Measurements from ENCODE around the gene TRAF6.

Gene TRAF6

GRCh38 chr11:36456156-36456555 is 53.9 kb downstream of the TRAF6 start:
- DNase-seq = no peak

DNA sequence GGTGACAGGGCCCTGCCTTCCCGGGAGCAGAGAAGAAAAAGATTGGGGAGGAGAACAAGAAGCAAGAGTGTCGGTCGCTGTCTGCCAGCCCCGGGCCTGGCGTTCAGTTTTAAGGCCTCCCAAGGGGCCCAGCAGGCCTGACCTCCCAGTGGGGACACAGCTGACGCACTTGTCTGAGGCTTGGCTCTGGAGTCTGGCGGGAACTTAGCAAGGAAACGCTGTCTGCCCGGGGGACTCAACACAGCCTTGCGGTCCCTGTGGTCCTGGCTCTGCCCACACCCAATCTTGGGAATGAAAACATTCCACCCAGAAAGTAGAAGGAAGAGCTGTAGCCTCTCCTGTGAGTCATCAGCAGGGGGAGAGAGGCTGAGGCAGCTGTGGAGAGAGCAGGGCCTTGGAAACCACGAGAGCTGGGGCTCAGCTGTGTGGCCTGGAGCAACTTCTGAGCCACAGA is 54.4 kb downstream of the TRAF6 start:
- no peak for DNase-seq

DNA sequence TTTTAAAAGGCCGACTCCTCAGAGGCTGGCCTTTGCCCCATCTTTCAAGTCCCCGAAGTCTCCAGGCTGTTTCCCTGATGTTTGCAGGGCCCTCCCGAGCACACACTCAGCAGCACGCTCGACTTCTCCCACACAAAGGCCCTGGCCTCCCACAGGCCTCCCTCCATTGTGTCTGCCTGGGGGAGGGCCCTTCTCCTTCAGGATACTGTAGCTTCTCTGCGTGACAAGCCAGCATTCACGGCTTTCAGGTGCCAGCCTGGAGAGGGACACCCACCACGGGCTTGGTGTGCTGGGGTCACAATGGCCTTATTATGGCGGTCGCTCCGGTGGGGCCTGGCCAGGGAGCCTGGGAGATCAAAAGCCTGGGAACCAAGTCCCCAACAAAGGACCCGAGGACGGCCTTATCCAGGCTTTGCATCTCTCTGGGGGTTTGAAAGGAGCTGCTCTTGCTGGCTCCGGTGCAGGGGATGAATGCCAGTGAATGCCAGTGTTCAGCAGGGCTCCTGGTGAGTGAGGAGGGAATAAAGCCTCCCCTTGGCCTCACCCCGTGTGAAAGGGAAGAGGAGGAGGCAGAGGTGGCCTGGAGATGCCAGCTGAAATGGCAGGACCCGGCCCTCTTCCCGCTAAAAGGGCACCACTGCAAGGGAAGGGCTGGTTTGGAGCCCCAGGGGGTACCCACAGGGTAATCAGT is 55.0 kb downstream of the TRAF6 start:
- DNase-seq = no peak

DNA sequence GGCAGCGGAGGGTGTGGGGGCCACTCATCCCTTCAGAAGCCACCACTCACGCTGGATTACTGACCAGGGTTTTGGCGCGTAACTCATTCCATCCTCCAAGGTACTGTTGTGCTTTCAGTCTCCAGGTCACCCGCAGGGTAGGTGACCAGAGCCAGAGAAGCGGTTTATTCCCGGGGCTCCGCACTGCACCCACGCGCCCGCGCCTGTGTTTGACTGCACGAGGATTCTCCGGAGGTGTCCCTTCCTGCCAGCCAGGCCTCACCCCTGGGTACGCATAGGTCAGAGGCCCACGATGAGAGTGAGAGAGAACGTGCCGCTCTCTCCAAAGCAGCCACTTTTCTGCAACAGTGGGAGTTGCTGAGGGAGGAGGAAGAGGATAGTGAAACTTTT is 55.5 kb downstream of the TRAF6 start:
- no peak for DNase-seq

DNA sequence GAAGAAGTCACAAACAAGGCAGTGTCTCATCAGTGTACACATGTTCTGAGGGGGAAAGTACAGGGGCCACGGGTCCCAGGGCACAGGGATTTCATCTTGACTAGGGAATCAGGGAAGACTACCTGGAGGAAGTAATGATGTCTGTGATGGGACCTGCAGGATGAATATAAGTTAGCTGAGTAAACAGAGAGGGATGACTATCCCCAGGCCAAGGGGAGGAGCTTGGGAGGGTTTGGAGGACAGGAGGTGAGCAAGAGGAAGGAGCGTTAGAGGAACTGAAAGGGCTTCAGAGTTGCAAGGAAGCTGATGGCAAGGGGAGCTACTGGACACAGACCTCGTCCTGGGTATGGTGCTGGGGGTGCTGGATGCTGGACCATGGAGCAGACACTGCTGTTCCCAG is 56.4 kb downstream of the TRAF6 start:
- no peak for DNase-seq

DNA sequence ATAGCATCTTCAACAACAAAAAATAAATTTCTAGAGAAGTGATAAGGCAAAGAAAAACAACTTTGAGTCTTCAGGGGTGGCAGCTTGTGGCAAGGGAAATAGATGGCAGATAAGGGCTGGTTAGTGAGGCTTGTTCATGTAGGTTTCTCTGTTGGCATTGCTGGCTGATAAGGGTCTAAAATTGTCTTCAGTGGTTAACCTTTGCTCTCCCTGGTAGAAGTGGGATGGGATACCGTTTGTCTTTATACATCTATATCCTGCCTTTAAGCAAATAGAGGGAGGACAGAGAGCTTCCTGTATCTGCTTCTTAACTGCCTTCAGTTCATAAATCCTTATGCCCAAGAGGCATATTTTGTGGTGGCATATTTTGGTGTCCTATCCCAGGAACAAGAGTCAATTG is 57.1 kb downstream of the TRAF6 start:
- no peak for DNase-seq

DNA sequence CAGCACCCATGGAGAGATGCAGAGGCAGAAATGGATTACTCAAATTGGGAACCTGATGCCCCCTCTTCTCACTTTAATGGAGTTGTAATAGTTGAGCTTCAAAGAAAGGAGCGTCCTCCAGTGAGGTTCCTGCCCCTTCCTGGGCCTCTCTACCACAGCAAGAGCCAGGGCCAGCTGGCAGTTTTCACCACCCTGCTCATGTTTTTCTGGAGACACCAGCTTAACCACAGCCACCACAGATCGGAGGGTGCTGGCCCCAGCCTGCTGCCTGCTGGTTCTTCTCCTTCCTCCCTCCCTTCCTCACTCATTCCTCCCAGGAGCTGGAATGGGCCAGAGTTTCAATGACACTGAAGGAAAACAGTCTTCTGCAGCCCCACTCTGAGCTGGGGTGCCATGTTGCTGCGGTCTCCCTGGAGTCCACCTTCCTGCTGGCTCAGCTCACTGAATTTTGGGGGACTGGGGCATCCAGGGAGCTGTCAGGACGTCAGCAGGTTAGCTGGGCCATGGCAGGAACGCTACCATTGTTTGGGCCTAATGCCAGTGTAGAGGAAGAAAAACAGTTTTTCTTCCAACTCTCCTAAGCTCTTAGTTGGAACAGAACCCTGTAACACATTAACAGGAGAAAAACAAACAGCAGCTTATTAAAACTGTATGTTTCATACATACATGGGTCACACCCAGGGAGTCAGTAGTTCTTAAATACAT is 57.7 kb downstream of the TRAF6 start:
- no peak for DNase-seq

GRCh38 chr11:36451681-36452080 is 58.4 kb downstream of the TRAF6 start:
- DNase-seq = no peak

GRCh38 chr11:36451045-36451444 is 59.0 kb downstream of the TRAF6 start:
- no peak for DNase-seq

DNA sequence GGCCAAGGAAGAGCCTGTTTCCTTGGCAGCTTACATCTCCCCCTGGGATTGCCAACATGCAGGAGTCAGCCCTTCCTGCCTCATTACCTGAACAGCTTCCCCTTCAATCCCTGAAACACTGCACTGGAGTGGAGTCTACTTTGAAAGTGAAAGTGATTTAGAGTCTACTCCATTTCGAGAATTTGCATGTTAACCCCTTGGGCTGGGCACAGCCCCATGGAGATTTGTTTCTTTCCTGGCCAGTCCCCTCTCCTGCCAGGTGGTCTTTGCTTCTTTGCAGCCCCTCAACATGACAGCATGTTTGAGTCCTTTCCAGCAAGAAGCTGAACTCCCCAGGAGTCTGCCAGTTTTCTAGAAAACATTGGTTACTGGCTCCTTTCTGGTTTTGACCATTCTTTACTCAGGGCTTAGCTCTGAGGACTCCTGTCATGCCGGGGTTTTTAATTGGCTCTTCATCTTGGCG is 59.9 kb downstream of the TRAF6 start:
- DNase-seq = no peak

DNA sequence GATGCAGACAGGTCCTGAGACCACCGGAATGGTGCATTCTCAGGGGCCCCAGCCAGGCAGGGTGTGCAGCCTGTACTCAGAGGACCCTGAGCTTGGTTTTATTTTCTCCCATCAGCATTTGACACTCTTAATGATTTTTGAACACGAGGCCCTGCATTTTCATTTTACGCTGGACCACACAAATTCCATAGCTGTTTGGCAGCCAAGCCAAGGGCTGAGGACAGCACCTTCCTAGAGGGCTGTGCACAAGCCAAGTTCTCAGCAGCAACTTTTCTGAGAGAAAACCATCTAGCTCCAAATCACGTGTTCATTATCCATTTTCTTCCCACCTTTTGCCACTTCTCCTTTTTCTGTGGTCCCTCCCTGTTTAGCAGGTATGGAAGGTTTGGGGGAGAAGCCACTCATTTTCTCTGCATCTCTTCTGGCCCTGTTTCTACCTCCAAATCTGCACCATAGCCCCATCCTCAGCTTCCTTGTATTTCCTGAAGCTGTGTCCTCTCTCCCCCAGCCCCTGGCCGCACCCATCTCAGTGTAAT is 60.4 kb downstream of the TRAF6 start:
- DNase-seq = no peak

- DNase-seq = no peak
Observed at GRCh38 chr11:36447947-36448346, 62.1 kb downstream of the TRAF6 start.

DNA sequence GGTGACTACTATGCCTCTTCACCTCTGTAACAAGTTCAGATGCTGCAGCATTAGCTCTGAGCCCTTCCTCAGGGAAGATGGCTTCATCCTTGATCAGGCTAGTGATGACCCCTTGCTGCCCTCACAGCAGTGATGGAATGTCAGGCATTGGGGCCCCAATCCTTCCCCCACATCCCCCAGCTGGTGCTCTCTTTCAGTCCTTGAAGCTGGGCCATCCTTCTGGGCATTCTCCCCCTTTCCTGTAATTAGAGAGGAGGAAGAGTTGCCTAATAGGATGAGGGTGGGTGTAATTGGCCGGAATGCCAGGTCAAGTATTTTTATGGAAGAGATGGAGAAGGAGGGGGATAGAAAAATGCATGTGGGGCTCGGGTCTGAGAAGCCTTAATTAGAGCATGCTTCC is 62.6 kb downstream of the TRAF6 start:
- DNase-seq = no peak

DNA sequence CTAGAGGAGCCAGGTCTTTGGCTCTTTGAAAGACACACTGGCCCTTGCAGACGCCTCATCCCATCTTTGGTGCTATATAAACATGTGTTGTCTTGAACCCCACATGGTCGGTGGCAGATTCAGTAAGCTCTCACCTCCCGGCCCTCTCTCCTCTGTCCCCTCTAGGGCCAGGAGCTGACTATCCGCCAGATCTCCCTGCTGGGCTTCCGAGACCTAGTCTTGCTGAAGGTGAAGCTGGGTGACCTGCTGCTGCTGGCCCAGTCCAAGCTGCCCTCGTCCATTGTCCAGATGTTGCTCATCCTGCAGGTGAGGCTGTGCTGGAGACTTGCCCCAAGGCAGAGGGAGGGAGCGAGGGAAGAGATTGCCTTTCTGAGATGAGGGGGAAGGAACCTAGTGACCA is 63.9 kb downstream of the TRAF6 start:
- no peak for DNase-seq

DNA sequence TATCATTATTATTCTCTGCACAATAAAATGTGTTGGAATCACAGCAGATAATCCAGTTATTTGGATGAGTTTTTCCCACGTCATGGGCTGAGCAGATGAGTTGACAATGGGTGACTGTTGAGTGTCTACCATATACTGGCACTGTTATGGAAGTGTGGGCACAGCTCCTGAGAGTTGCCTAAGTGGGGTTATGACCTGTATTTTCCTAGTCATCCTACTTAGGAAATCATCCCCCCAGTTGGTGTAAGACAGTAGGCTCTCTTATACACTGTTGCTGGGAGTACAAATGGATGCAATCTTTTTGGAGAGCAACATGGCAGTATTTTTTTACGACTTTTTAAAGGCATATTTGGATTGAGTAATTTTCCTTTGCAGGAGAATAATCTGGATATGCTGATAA is 66.4 kb downstream of the TRAF6 start:
- no peak for DNase-seq

GRCh38 chr11:36441610-36442208 is 68.4 kb downstream of the TRAF6 start:
- no peak for DNase-seq

- DNase-seq = no peak
Observed at GRCh38 chr11:36438126-36438525, 71.9 kb downstream of the TRAF6 start.

- no peak for DNase-seq
Observed at GRCh38 chr11:36437413-36437812, 72.7 kb downstream of the TRAF6 start.

Measured in cerebellar nuclear complex (tissue), 1 donor.